OCI-LY1 (cell line): ENCODE results near the gene ATP8B1.

Source experiments
- H2AFZ ChIP-seq: fragments of 200-600 bp; sonication (generic), shearing (Covaris generic); 2 replicates; pipeline ENCODE4 v1.6.0; 2014; ENCODE audit warnings: antibody characterized with exemption, mild to moderate bottlenecking, low read length
- H3F3A ChIP-seq: fragments of 200-600 bp; sonication (generic), shearing (Covaris generic); 2 replicates; pipeline ENCODE4 v1.6.0; 2014; ENCODE audit warnings: mild to moderate bottlenecking, antibody characterized with exemption, low read length, moderate library complexity; ENCODE audit not compliant: insufficient read depth
- H3K27ac ChIP-seq: fragments of 200-600 bp; sonication (generic); 2 replicates; pipeline ENCODE4 v1.5.1; 2014; ENCODE audit warnings: low read length, mixed run types, mild to moderate bottlenecking, low read depth; ENCODE audit not compliant: poor library complexity, severe bottlenecking
- H3K27me3 ChIP-seq: fragments of 200-600 bp; sonication (generic); 2 replicates; pipeline ENCODE4 v1.6.0; 2014; ENCODE audit warnings: antibody characterized with exemption, mild to moderate bottlenecking, low read length, moderate library complexity; ENCODE audit not compliant: insufficient read depth
- H3K36me3 ChIP-seq: fragments of 200-600 bp; sonication (generic); 2 replicates; pipeline ENCODE4 v1.6.1; 2014; ENCODE audit warnings: mild to moderate bottlenecking, antibody characterized with exemption, low read length, moderate library complexity, mixed read lengths; ENCODE audit not compliant: insufficient read depth
- H3K4me1 ChIP-seq: fragments of 200-600 bp; sonication (generic); 2 replicates; pipeline ENCODE4 v1.5.1; 2014; ENCODE audit warnings: mild to moderate bottlenecking, low read length, moderate library complexity; ENCODE audit not compliant: insufficient read depth, severe bottlenecking
- H3K4me2 ChIP-seq: fragments of 200-600 bp; sonication (generic), shearing (Covaris generic); 2 replicates; pipeline ENCODE4 v1.6.1; 2014; ENCODE audit warnings: low read length
- H3K4me3 ChIP-seq: fragments of 200-600 bp; sonication (generic); 2 replicates; pipeline ENCODE4 v1.5.1; 2014; ENCODE audit warnings: low read length, low read depth, mild to moderate bottlenecking, mixed read lengths; ENCODE audit not compliant: poor library complexity, severe bottlenecking
- H3K79me2 ChIP-seq: fragments of 200-600 bp; shearing (Covaris generic); 2 replicates; pipeline ENCODE4 v1.6.1; 2016; ENCODE audit warnings: mixed run types, low read length, mixed read lengths; ENCODE audit not compliant: insufficient read depth
- H3K9ac ChIP-seq: fragments of 200-600 bp; sonication (generic), shearing (Covaris generic); 2 replicates; pipeline ENCODE4 v1.6.1; 2014; ENCODE audit warnings: mild to moderate bottlenecking, low read length, mixed read lengths
- H3K9me2 ChIP-seq: fragments of 200-600 bp; sonication (generic), shearing (Covaris generic); 2 replicates; pipeline ENCODE4 v1.6.1; 2014; ENCODE audit warnings: low read depth, mild to moderate bottlenecking, low read length, mixed read lengths
- H3K9me3 ChIP-seq: fragments of 200-600 bp; shearing (Covaris generic); 2 replicates; pipeline ENCODE4 v1.6.1; 2014; ENCODE audit warnings: low read length, mixed read lengths
- H4K20me1 ChIP-seq: fragments of 200-600 bp; sonication (generic), shearing (Covaris generic); 2 replicates; pipeline ENCODE4 v1.6.0; 2016; ENCODE audit warnings: mild to moderate bottlenecking, low read length; ENCODE audit not compliant: insufficient read depth
- CTCF ChIP-seq: fragments of 200-600 bp; sonication (generic), shearing (Covaris generic); IDR thresholded peaks from 2 replicates; pipeline ENCODE4 v1.5.1; 2017; ENCODE audit warnings: mild to moderate bottlenecking, antibody characterized with exemption, low read length, moderate library complexity, mixed read lengths
- EZH2 ChIP-seq: fragments of 200-600 bp; sonication (generic), shearing (Covaris generic); IDR thresholded peaks from 2 replicates; pipeline ENCODE4 v1.8.0; 2017; ENCODE audit warnings: borderline replicate concordance, mixed run types, mild to moderate bottlenecking, antibody characterized with exemption, low read length, moderate library complexity, mixed read lengths

ATP8B1 gene

GRCh38 chr18:57705832-57706595 lies 97.1 kb downstream of the ATP8B1 start:
- Histone ChIP-seq H3K4me1 (no peaks in the 10 kb centered on the region), H3K27me3 (no peaks in the 10 kb centered on the region), H3K9ac (no peak overlapping the region), H3K27ac (no peak overlapping the region), H2AFZ (no peak overlapping the region), H3K4me2 (no peak overlapping the region), H3F3A (no peaks in the 10 kb centered on the region), H4K20me1 (no peaks in the 10 kb centered on the region), H3K9me2 (no peaks in the 10 kb centered on the region), H3K36me3 (no peaks in the 10 kb centered on the region), H3K4me3 (no peak overlapping the region), H3K79me2 (no peaks in the 10 kb centered on the region), H3K9me3 (no peaks in the 10 kb centered on the region)
- TF ChIP-seq CTCF (no peak), EZH2 (no peak)

GRCh38 chr18:57705011-57705410 lies 98.1 kb downstream of the ATP8B1 start:
- H3K4me1 ChIP-seq, result no peaks in the 10 kb centered on the region
- no peaks in the 10 kb centered on the region for H3K9me2 ChIP-seq
- H3K27me3 ChIP-seq, result no peaks in the 10 kb centered on the region
- no peaks in the 10 kb centered on the region for H3K9me3 ChIP-seq
- H4K20me1 ChIP-seq, result no peaks in the 10 kb centered on the region
- no peak overlapping the region for H3K27ac ChIP-seq
- H3F3A ChIP-seq, result no peaks in the 10 kb centered on the region
- H3K4me3 ChIP-seq, result no peak overlapping the region
- no peaks in the 10 kb centered on the region for H3K79me2 ChIP-seq
- no peak for TF ChIP-seq CTCF
- no peak for TF ChIP-seq EZH2
- no peak overlapping the region for H2AFZ ChIP-seq
- no peaks in the 10 kb centered on the region for H3K36me3 ChIP-seq
- H3K4me2 ChIP-seq, result no peak overlapping the region
- no peak overlapping the region for H3K9ac ChIP-seq

GRCh38 chr18:57698571-57699276 lies 104.4 kb downstream of the ATP8B1 start:
- H3K79me2 ChIP-seq, result no peaks in the 10 kb centered on the region
- H3K27me3 ChIP-seq, result no peaks in the 10 kb centered on the region
- no peak overlapping the region for H3K4me2 ChIP-seq
- no peak overlapping the region for H3K4me3 ChIP-seq
- no peaks in the 10 kb centered on the region for H3K9me2 ChIP-seq
- no peaks in the 10 kb centered on the region for H3K36me3 ChIP-seq
- no peak overlapping the region for H3K27ac ChIP-seq
- H3K9me3 ChIP-seq, result no peaks in the 10 kb centered on the region
- no peak overlapping the region for H3K9ac ChIP-seq
- TF ChIP-seq EZH2, result no peak
- TF ChIP-seq CTCF, result no peak
- H3F3A ChIP-seq, result no peaks in the 10 kb centered on the region
- no peak overlapping the region for H2AFZ ChIP-seq
- no peaks in the 10 kb centered on the region for H4K20me1 ChIP-seq
- no peaks in the 10 kb centered on the region for H3K4me1 ChIP-seq
